ENCODE data around the gene TOP3A. TPM values are rescaled to one million over a fixed set of nuclear protein-coding genes. Genes with fewer than 3 reads are reported as not detected.

The TOP3A gene
- total RNA-seq, 1 donor from 2014 or later: 41.5 TPM

DNA sequence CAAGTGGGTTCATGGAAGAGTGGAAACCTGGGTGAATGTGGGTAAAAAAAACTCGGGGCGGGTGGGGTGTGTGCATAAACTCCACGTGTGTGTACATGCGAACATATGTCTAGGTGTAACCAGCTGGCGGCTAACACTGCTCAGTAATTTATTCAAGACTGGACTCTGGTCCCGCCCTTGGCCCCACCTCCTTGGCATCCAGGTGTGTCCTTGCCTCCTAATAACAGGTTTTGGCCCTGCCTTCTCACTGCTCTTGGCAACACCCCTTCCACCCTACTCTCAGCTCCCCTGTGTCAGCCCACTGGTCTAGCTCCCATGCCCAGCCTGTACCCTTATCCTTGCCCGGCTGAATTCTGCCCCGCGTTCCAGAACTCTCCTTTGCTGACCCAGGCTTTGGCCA lies 64.5 kb downstream of the TOP3A start:
- Mint-ChIP-seq H3K9me3 (ENCODE audit: unreplicated experiment) (no peaks in the 10 kb centered on the region), H3K4me1 (ENCODE audit: unreplicated experiment) (peaks cover 2% of the 10 kb centered on the region), H3K27ac (ENCODE audit: unreplicated experiment) (no peak overlapping the region), H3K36me3 (ENCODE audit: unreplicated experiment) (peaks cover 34% of the 10 kb centered on the region), H3K4me3 (ENCODE audit: unreplicated experiment) (no peak overlapping the region), H3K27me3 (ENCODE audit: unreplicated experiment) (no peaks in the 10 kb centered on the region)
- no peak for DNase-seq (ENCODE audit: extremely low spot score, unreplicated experiment)
- TF ChIP-seq, protein P1, sequence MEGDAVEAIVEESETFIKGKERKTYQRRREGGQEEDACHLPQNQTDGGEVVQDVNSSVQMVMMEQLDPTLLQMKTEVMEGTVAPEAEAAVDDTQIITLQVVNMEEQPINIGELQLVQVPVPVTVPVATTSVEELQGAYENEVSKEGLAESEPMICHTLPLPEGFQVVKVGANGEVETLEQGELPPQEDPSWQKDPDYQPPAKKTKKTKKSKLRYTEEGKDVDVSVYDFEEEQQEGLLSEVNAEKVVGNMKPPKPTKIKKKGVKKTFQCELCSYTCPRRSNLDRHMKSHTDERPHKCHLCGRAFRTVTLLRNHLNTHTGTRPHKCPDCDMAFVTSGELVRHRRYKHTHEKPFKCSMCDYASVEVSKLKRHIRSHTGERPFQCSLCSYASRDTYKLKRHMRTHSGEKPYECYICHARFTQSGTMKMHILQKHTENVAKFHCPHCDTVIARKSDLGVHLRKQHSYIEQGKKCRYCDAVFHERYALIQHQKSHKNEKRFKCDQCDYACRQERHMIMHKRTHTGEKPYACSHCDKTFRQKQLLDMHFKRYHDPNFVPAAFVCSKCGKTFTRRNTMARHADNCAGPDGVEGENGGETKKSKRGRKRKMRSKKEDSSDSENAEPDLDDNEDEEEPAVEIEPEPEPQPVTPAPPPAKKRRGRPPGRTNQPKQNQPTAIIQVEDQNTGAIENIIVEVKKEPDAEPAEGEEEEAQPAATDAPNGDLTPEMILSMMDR (IDR thresholded peaks at IDR 0.05): no peak

DNA sequence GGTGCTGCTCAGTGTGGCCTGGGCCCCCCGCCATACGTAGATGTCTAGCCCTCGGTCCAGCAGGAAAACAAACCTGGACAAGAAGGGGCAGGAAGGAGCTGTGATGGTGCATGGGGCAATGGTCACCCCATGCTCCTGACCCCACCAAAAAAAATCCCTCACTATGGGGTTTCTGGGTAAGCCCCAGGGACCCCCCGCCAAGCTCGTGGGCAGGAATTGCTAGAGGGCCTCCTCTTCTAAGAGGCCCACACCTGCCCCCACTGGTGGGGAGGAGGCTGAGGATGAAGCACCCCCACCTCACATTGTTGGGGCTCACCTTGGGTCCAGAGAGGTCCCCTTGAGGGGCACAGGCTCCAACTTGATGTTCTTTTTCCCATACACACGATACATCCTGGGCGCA lies 66.0 kb downstream of the TOP3A start:
- no peak for DNase-seq (ENCODE audit: extremely low spot score, unreplicated experiment)
- TF ChIP-seq, protein P1 (IDR thresholded peaks at IDR 0.05): no peak
- peaks cover 2% of the 10 kb centered on the region for H3K4me1 Mint-ChIP-seq (ENCODE audit: unreplicated experiment)
- peaks cover 33% of the 10 kb centered on the region for H3K36me3 Mint-ChIP-seq (ENCODE audit: unreplicated experiment)
- no peak overlapping the region for H3K4me3 Mint-ChIP-seq (ENCODE audit: unreplicated experiment)
- H3K27me3 Mint-ChIP-seq (ENCODE audit: unreplicated experiment): no peaks in the 10 kb centered on the region
- no peaks in the 10 kb centered on the region for H3K9me3 Mint-ChIP-seq (ENCODE audit: unreplicated experiment)
- no peak overlapping the region for H3K27ac Mint-ChIP-seq (ENCODE audit: unreplicated experiment)

DNA sequence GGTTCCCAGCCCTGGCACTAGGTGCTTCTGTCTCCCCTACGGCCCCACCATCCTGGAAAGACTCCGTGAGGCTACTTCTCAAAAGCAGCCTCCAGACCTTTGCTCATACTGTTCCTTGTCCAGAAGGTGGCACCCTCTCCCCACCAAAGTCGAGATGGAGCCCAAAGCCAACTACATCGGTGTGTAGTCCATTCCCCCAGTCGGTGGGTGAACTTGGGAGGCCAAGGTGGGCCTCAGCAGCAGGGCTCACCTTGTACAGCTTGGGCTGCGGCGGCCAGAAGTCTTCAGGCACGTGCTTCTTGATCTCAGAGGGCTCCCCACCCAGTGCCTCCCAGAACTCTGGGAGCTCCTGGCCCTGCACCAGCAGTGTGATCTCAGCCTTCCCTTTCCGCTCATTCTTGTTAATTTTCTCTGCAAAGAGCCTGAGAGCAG lies 66.5 kb downstream of the TOP3A start:
- Mint-ChIP-seq H3K9me3 (ENCODE audit: unreplicated experiment) (no peaks in the 10 kb centered on the region), H3K4me1 (ENCODE audit: unreplicated experiment) (peaks cover 2% of the 10 kb centered on the region), H3K27me3 (ENCODE audit: unreplicated experiment) (no peaks in the 10 kb centered on the region), H3K4me3 (ENCODE audit: unreplicated experiment) (no peak overlapping the region), H3K36me3 (ENCODE audit: unreplicated experiment) (peaks cover 31% of the 10 kb centered on the region), H3K27ac (ENCODE audit: unreplicated experiment) (no peak overlapping the region)
- TF ChIP-seq, protein P1 (IDR thresholded peaks at IDR 0.05): peak; percentile 80
- no peak for DNase-seq (ENCODE audit: extremely low spot score, unreplicated experiment)

DNA sequence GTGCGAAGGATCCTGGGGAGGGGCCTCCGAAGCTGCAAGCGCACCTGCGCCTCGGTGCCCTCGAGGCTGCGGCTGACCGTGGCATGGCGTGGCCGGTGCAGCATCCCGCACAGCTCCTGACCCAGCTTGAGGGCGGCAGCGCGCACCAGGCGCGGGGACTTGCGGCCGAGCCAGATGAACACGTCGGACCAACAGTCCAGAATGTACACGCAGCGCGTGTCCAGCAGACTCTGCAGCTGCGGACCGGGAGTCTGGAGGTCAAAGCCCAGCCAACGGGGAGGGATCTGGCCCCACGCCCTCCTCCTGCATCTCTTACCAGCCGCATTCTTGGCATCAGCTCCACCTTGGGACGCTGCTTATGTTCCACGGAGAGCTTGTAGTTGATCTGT lies 67.2 kb downstream of the TOP3A start:
- no peak for DNase-seq (ENCODE audit: extremely low spot score, unreplicated experiment)

DNA sequence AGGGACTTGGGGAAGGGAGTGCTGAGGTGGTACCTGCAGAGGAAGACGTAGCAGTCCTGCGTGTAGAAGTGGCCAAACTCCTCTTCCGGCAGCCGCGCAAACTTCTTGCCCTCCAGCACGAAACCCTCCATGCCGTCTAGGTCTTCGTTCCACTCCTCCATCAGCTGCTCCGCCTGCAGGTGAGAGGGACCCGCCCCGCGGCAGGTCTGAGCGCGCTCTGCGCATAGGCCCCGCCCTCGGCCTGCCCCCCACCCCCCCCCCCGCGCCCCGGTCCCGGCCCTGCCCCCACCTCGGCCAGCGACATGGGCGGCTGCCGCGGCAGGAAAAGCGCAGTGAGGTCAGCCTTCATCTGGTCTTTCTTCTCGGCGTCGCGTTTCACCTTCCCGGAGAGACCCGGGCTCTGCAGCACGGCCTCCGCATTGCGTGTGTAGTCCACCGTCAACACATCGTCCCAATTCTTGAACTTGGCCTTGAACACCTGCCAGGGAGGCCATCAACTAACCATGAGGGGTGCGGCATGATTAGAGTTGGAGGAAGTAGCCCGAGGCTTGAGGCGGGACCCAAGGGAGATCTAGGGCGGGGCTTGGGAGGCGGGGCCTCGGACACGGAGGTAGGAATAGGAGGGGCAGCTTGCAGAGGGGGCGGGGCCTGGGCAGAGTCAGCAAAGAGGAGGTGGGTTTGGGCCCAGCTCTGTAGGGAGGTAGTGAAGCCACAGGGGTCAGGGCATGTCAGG lies 67.7 kb downstream of the TOP3A start:
- H3K9me3 Mint-ChIP-seq (ENCODE audit: unreplicated experiment): no peaks in the 10 kb centered on the region
- no peaks in the 10 kb centered on the region for H3K27me3 Mint-ChIP-seq (ENCODE audit: unreplicated experiment)

More for the DNA sequence above, 67.2 kb downstream of the TOP3A start:
- TF ChIP-seq, protein P1 (IDR thresholded peaks at IDR 0.05): no peak
- H3K9me3 Mint-ChIP-seq (ENCODE audit: unreplicated experiment): no peaks in the 10 kb centered on the region
- peaks cover 31% of the 10 kb centered on the region for H3K36me3 Mint-ChIP-seq (ENCODE audit: unreplicated experiment)
- no peak overlapping the region for H3K4me3 Mint-ChIP-seq (ENCODE audit: unreplicated experiment)
- H3K27ac Mint-ChIP-seq (ENCODE audit: unreplicated experiment): no peak overlapping the region
- H3K4me1 Mint-ChIP-seq (ENCODE audit: unreplicated experiment): peaks cover 2% of the 10 kb centered on the region
- no peaks in the 10 kb centered on the region for H3K27me3 Mint-ChIP-seq (ENCODE audit: unreplicated experiment)

More for the DNA sequence above, 67.7 kb downstream of the TOP3A start:
- Mint-ChIP-seq H3K36me3 (ENCODE audit: unreplicated experiment) (peaks cover 31% of the 10 kb centered on the region), H3K27ac (ENCODE audit: unreplicated experiment) (no peak overlapping the region), H3K4me1 (ENCODE audit: unreplicated experiment) (peaks cover 2% of the 10 kb centered on the region), H3K4me3 (ENCODE audit: unreplicated experiment) (no peak overlapping the region)
- DNase-seq (ENCODE audit: extremely low spot score, unreplicated experiment): no peak
- TF ChIP-seq, protein P1 (IDR thresholded peaks at IDR 0.05): no peak

All from osteocyte (in vitro differentiated cells).